Left lobe of liver (tissue), 2 donors: Measurements from ENCODE around the gene NLRP3. TPM values are rescaled to one million over a fixed set of nuclear protein-coding genes. Genes with fewer than 3 reads are reported as not detected.
"Not testable (repeated sequence)": the region's sequence is repeated elsewhere in the genome, so short reads cannot be mapped to it uniquely, and the experiment has no call there.

Source experiments
- ATAC-seq: fragments of 200-7000 bp; cut with Tn5 transposase; one replicate; pipeline ENCODE4 v1.9.1; 2020; ENCODE audit warnings: mild to moderate bottlenecking, moderate library complexity
- DNase-seq: peaks from one replicate; pipeline ENCODE4 v3.0.0-alpha.2; 2020; ENCODE audit warnings: low spot score
- total RNA-seq: library from RNA; stranded (reverse); gene quantifications from one replicate; pipeline ENCODE4 v1.2.1, GENCODE V29; 2021
- donor health status: DM: no; HTN: no; CAD: no; lungs with moderate emphysema.
- donor health status: DM: no; HTN: yes; CAD: no.

The NLRP3 gene
- 0.33 TPM for total RNA-seq

DNA sequence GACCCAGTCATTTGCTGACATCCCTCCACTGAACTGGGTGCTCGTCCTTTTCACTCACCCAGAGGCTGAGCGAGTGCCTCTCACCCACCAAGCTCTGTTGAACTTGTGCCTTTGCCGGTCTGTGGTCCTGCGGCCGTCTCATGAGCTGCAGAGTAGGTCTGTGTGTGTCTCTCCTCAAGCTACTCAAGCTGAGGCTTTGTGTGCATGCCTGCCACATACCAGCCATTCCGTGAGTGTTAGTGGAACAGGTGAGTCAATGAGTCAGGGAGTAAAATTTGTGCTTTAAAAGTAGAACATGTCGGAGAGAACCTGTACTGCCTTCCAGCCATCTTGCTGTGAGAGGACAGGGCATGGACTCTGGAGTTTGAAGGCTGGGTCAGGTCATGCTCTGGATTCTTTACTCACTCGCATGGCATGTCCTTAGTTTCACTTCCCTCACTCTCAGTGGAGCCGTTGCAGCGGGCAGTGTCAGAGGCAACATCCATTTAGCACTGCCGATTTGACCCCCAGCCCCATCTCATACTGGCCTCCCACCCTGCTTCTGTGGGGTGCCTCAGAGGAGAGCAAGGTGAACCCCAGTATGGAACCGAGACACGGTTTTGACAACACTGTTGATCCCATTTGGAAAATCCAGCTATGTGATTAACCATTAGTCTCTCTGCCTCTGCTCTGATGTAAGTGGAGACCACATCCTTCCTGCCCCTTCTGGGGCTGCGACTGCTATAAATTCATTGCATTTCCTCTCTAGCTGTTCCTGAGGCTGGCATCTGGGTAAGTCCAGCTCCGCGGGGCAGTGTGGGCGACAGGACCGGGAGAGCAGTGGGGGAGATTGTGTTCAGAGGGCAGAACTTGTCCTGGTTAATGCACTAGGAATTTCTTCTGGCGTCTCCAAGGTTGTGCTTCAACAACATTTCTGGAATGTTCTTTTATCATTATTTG lies at the start of gene NLRP3:
Gene NLRP3 (plus strand): TSS at position 751 of the 939 bp plus-strand sequence. CDS start 2,628 bp downstream, outside the sequence.
- peak; percentile 51 for ATAC-seq

DNA sequence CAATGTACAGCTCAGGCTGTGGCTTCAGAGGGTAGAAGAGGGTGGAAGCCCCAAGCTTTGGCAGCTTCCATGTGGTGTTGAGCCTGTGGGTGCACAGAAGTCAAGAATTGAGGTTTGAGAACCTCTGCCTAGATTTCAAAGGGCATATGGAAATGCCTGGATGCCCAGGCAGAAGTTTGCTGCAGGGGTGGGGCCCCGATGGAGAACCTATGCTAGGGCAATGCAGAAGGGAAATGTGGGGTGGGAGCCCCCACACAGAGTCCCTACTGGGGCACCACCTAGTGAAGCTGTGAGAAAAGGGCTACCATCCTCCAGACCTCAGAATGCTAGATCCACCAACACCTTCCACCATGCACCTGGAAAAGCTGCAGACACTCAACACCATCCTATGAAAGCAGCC lies 49.6 kb upstream of the NLRP3 start:
- not testable (repeated sequence) for ATAC-seq, DNase-seq

More for the DNA sequence above, at the start of gene NLRP3:
- DNase-seq, result no peak

DNA sequence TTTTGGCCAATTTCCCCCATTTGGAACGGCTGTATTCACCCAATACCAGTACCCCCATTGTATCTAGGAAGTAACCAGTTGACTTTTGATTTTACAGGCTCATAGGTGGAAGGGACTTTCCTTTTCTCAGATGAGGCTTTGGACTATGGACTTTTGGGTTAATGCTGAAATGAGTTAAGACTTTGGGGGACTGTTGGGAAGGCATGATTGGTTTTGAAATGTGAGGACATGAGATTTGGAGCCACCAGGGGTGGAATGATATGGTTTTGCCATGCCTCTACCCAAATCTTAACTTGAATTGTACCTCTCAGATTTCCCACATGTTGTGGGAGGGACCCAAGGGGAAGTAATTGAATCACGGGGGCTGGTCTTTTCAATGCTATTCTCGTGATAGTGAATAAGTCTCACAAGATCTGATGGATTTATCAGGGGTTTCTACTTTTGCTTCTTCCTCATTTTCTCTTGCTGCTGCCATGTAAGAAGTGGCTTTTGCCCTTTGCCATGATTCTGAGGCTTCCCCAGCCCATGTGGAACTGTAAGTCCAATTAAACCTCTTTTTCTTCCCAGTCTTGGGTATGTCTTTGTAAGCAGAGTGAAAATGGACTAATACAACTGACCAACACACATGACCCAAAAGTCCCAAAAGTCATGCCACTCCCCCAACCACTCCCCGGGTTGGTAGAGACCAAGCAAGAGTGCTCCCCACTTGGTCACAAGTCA lies 48.9 kb upstream of the NLRP3 start:
- ATAC-seq, result no peak
- no peak for DNase-seq

DNA sequence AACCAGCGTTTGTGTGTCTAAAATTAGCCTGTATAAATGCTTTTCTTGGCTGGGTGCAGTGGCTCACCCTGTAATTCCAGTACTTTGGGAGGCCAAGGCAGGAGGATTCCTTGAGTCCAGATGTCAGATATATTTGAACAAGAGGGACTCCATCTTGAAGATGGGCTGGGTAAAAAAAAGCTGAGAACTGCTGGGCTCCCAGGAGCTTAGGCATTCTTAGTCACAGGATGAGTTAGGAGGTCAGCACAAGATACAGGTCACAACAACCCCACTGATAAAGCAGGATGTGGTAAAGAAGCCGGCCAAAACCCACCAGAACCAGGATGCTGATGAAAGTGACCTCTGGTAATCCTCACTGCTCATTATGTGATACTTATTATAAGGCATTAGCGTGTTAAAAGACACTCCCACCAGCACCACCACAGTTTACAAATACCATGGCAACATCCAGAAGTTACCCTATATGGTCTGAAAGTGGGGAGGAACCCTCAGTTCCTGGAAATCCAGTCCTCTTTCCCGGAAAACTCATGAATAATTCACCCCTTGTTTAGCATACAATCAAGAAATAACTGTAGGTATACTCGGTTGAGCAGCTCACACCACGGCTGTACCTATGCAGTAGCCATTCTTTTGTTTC lies 48.1 kb upstream of the NLRP3 start:
- ATAC-seq, result no peak

DNA sequence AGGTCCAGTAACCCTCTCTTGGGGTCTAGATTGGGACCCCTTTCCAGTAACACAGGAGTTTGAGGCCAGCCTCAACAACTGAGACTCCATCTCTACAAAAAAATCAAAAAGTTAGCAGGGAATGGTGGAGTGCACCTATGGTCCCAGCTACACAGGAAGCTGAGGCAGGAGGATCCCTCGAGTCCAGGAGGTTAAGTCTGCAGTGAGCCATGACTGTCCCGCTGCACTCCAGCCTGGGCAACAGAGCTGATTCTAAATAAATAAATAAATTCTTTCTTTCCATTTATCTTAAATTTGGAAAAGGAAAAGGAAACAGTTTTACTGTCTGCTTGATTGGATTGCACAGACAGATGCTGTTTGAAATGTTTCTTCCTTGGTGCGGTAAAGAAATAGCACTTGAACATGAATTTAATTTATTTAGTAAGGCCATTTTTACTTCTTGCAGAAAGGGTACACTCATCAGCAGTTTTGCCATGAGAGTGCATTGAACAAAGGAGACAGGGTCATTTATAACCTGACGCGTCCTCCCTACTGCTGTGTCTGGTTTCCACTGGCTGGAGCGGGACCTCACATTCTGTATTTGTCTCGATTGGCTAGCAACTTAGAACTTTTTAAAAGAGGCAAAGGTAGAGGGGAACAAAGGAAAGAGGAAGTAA lies 47.4 kb upstream of the NLRP3 start:
- DNase-seq (no peak), ATAC-seq (no peak)

More for the DNA sequence above, 48.1 kb upstream of the NLRP3 start:
- no peak for DNase-seq

DNA sequence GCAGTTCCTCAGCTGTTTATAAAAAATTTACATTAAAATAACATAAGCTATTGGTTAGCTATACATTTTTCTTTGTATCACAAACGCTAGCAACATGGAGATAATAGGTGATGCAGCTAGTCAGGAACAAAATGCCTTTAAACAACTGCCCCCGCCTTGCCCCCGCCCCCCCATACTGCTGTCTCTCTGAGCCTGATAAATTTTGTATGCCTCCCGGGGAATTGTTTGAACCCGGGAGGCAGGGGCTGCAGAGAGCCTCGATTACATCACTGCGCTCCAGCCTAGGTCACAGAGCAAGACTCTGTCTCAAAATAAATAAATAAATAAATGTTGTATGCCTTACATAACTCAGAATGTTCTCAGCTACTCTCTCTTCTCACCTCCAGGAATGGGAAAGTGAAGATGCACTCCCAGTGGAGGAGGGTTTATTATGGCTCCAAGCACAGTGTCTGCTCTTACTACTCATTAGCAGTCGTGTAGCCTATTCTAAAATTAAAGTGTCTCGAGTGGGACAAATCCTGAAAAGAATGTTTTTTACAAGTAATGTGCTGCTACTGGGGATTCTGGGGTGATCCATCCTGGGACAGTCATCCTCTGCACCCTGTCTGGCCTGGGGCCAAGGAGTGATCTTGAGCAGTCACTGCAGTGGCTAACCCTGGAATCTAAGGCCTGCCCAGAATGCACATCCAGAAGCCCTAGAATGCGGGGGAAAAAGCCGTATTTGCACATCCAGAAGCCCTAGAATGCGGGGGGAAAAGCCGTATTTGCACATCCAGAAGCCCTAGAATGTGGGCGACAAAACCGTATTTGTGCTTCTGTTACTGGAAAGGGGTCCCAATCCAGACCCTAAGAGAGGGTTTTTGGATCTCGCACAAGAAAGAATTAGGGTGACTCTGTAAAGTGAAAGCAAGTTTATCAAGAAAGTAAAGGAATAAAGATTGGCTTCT lies 44.9 kb upstream of the NLRP3 start:
- DNase-seq (no peak), ATAC-seq (peak; percentile 19)

DNA sequence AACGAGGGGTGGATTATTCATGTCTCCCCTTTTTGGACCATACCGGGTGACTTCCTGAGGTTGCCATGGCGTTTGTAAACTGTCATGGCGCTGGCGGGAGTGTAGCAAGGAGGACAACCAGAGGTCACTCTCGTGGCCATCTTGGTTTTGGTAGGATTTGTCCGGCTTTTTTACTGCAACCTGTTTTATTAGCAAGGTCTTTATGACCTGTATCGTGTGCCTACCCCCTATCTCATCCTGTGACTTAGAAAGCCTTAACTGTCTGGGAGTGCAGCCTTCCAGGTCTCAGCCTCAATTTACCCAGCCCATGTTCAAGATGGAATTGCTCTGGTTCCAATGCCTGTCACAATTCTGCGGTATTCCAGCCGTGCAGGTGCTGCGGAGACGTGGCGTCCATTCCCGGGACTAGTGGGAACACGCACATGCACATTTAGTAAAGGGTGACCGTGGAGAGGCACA lies 44.1 kb upstream of the NLRP3 start:
- no peak for DNase-seq
- no peak for ATAC-seq

DNA sequence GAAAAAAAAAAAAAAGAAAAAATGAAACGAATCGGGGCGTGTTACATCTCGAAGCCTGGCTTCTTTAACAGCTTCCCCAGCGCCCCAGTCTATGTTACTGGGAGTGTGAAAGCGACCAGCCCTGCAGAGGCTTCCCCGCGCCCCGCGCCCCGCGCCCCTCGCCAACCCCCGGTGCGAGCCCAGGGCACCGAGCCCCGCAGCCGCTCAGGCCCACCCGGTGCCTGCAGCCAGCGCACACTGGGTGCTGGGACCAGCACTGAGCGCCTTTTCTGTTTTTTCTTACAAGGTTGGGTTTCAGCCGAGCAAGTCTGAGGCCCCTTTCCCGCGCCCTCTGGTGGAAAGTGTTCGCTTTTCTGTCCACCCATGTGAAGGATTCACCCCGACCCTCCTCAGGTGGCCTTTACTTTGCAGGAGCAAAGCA lies 42.2 kb upstream of the NLRP3 start:
- peak; percentile 44 for ATAC-seq
- DNase-seq, result no peak

DNA sequence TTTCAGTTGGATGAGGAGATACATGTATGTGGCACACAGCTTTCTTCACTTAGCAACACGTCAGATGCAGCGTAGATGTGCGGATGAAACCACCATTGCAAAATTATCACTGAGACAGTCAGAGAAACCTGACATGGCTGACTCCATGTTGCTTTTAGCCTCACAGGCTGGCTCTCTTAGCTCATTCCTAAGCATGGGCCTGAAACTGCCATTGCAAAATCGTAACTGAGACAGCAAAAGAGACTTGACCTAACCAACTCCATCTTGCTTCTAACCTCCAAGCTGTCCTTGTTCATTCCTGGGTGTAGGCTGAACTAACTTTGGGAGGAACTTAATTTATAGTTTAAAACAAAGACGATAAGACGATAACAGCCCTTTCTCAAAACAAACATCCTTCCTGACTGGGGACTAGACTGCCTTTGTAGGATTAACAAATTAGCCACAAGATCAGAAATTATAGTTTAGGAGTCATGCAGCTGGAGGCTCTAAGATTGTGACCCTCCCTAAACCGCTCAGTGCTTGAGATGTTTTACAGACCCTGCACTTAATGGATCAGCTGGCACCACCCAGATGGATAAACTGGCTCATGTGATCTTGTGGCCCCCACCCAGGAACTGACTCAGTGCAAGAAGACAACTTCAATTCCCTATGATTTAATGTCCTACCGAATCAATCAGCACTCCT lies 41.2 kb upstream of the NLRP3 start:
- not testable (repeated sequence) for ATAC-seq, DNase-seq

DNA sequence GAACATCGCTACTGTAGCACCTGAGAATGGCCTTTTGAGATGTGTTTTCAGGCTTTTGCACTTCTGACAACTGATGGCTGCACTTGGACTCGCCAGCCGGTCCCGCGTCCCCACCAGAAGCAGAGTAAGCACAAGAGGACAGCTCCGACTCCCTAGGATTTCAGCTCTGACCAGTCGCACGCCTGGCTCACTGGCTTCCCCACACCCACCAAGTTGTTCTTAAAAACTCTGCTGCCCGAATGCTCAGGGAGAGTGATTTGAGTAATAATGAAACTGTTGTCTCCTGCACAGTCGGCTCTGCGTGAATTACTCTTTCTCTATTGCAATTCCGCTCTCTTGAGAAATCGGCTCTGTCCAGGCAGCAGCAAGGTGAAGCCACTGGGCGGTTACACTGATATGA lies 40.2 kb upstream of the NLRP3 start:
- ATAC-seq, result no peak
- DNase-seq, result no peak

DNA sequence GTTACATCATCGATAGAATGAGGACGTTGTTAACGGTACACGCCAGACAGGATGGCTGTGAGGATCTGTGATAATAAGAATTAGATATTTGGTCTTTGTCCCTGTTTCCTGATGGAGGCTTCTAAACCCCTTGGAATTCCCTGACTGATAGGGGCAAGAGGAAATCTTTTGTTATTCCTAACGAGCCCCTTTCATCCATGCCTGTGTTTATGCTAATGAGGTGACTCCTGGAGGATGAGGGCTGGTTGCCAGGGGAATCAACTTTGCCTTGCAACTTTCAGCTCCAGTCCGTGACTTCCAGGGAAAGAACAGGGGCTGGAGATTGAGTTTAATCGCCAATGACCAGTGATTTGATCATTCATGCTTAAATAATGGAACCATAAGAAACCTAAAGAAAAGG lies 39.3 kb upstream of the NLRP3 start:
- ATAC-seq, result no peak

DNA sequence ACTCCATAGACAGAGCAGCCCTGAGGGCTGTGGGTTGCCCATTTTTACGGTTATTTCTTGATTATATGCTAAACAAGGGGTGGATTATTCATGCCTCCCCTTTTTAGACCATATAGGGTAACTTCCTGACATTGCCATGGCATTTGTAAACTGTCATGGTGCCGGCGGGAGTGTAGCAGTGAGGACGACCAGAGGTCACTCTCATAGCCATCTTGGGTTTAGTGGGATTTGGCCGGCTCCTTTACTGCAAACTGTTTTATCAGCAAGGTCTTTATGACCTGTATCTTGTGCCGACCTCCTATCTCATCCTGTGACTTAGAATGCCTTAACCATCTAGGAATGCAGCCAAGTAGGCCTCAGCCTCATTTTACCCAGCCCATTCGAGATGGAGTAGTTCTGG lies 38.3 kb upstream of the NLRP3 start:
- ATAC-seq, result not testable (repeated sequence)

More for the DNA sequence above, 39.3 kb upstream of the NLRP3 start:
- no peak for DNase-seq

DNA sequence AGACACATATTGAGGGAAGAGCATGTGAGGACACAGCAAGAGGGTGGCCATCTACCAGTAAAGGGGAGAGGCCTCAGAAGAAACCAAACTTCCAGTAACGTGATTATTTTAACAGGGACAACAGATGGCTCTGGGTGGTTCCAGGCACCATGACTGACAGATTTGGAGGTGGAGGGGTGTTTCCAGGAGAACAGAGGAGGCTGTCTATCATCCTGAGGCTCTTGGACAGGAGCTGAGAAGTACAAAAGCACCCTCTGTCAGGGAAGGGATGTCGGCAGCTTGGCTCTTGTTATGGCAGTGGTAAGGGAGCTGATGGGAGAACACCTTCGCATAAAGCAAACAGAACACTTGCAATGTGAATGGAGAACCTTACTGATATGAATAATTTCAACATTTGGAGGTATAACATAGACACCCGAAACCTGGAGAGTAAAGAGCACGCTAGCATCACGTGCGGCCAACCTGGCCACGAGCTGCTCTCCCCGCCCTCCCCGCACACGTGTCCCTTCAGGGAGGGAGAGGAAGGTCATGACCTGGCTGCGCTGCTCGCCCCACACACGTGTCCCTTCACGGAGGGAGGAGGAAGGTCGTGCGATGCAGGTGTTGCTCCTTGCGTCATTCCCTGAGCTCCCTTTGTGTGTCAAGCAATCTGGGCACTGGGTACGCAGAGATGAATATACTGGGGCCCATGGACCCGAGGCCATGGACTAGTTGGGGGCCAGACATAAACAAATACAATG lies 37.5 kb upstream of the NLRP3 start:
- ATAC-seq (no peak), DNase-seq (no peak)

More for the DNA sequence above, 38.3 kb upstream of the NLRP3 start:
- not testable (repeated sequence) for DNase-seq

DNA sequence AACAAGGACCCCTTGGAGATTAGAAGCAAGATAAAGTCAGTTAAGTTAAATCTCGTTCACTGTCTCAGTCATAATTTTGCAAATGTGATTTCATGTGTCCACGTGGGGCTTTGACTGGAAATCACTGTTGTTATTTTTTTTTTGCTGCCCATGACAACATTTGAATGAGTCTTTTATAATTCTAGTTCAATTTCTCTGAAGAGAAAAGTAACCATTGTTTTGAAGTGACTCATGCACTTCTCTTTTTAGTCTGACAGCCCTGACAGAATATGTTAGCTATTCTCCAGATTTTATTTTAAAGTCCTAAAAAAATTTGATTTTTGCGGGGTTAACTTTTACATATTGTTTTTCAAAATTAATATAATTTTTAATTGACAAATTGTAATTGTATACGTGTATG lies 30.7 kb upstream of the NLRP3 start:
- no peak for ATAC-seq
- no peak for DNase-seq

DNA sequence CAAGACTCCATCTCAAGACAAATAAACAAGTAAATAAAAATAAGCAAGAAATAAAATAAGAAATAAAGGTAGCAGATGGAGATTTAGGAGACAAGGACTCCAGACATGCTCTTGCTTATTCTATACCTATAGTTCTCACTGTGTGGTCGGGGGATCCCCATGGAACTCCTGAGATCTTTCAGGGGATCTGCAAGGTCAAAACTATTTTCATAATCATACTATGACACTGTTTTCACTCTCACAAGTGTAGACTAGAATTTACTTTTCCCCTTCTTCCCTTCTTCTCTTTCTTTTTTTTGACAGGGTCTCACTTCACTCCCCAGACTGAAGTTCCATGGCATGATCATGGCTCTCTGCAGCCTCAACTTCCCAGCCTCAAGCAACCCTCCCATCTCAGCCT lies 29.8 kb upstream of the NLRP3 start:
- DNase-seq, result no peak
- ATAC-seq, result no peak

DNA sequence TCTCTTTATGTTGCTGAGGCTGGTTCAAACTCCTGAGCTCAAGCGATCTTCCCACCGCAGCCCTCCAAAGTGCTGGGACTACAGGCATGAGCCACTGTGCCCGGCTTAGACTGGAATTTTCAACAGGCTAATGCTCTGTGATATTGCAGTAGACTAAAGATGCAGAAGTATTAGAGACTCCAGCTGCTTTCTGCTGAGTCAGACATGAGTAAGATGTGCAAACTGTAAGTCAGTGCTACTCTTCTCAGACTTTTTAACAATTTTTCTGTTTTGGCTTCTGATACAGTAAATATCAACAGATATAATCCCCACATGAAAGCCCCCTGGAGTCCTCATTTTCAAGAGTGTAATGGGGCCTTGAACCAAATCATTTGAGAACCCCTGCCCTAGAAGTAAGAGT lies 29.3 kb upstream of the NLRP3 start:
- DNase-seq, result no peak
- ATAC-seq, result no peak

DNA sequence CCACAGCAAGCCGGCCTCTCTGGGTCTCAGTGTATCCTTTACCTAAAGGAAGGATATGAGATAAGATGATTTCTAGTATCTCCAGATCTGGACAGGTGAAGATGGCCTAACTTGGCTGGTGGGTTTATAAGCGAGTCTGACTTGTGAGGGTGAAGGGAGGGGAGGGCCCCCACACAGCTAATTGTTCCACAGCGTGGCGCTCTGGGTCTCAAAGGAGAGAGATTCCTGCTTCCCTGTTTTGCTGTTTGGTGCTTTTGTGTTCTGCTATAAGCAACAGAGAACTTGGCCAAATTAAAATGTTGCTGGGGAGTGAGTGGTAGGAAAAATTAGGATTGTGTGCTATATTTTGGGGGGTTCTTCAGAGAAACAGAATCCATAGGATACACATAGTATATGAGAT lies 28.9 kb upstream of the NLRP3 start:
- DNase-seq (no peak), ATAC-seq (no peak)

DNA sequence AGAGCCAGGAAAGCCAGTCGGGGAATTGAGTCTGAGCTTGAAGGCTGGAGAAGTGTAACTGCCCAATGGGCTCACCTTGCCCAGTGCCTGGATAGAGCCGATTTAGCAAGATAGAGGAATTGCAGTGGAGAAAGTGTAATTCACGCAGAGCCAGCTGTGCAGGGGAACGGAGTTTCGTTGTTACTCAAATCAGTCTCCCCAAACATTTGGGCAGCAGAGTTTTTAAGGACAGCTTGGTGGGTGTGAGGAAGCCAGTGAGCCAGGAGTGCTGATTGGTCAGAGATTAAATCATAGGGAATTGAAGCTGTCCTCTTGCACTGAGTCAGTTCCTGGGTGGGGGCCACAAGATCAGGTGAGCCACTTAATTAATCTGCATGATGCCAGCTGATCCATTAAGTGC lies 28.4 kb upstream of the NLRP3 start:
- no peak for DNase-seq
- ATAC-seq, result no peak
